Liver (tissue), 9 donors: Measurements from ENCODE around the gene P3H2. TPM values are rescaled to one million over a fixed set of nuclear protein-coding genes. Genes with fewer than 3 reads are reported as not detected.

Source experiments
- DNase-seq: peaks from one replicate; pipeline ENCODE4 v3.0.0-alpha.2; 2017; ENCODE audit warnings: low spot score
- H3K27ac ChIP-seq, 2 donors: one replicate each; pipeline ENCODE4 v1.7.0; 2013; ENCODE audit warnings: inconsistent platforms in 2 of 2, low read length in 2 of 2, control low read depth in 1 of 2, low read depth in 1 of 2, mild to moderate bottlenecking in 1 of 2
- H3K27me3 ChIP-seq, 4 donors: one replicate each; pipeline versions ENCODE4 v1.6.1 to v1.7.0; 2013; ENCODE audit warnings: low read length in 3 of 4, inconsistent platforms in 1 of 4, mild to moderate bottlenecking in 1 of 4, moderate library complexity in 1 of 4; ENCODE audit not compliant: control insufficient read depth in 4 of 4, insufficient read depth in 4 of 4
- H3K36me3 ChIP-seq, 4 donors: one replicate each; pipeline versions ENCODE4 v1.6.1 to v1.7.0; 2013; ENCODE audit warnings: low read length in 3 of 4, mild to moderate bottlenecking in 3 of 4, low read depth in 1 of 4, moderate library complexity in 1 of 4; ENCODE audit not compliant: control insufficient read depth in 4 of 4, insufficient read depth in 3 of 4
- H3K4me1 ChIP-seq, 4 donors: one replicate each; pipeline versions ENCODE4 v1.6.1 to v1.7.0; 2013; ENCODE audit warnings: low read length in 3 of 4, mild to moderate bottlenecking in 3 of 4, moderate library complexity in 1 of 4; ENCODE audit not compliant: control insufficient read depth in 4 of 4, insufficient read depth in 4 of 4
- H3K4me3 ChIP-seq, 3 donors: one replicate each; pipeline versions ENCODE4 v1.6.1 to v1.7.0; 2013; ENCODE audit warnings: low read length in 3 of 3, control low read depth in 1 of 3, low read depth in 1 of 3, mild to moderate bottlenecking in 1 of 3
- H3K9ac ChIP-seq, 2 donors: one replicate each; pipeline ENCODE4 v1.7.0; 2013; ENCODE audit warnings: low read length in 2 of 2, mild to moderate bottlenecking in 2 of 2, moderate library complexity in 2 of 2, control low read depth in 1 of 2, low read depth in 1 of 2
- H3K9me3 ChIP-seq, 4 donors: one replicate each; pipeline versions ENCODE4 v1.6.1 to v1.7.0; 2013; ENCODE audit warnings: low read length in 3 of 4; ENCODE audit not compliant: control insufficient read depth in 4 of 4
- ATF3 ChIP-seq: IDR thresholded peaks from 2 replicates; pipeline ENCODE4 v1.6.1; 2016; ENCODE audit warnings: antibody characterized with exemption
- EGR1 ChIP-seq, 2 donors: IDR thresholded peaks; 2 replicates each; pipeline ENCODE4 v1.6.1; 2016 to 2018; ENCODE audit warnings: antibody characterized with exemption in 2 of 2, low read depth in 2 of 2
- FOXA1 ChIP-seq: IDR thresholded peaks from 2 replicates; pipeline ENCODE4 v1.6.1; 2016; ENCODE audit warnings: antibody characterized with exemption
- FOXA2 ChIP-seq: IDR thresholded peaks from 2 replicates; pipeline ENCODE4 v1.6.1; 2016; ENCODE audit warnings: antibody characterized with exemption
- GABPA ChIP-seq, 2 donors: IDR thresholded peaks in 1 of 2; conservative IDR thresholded peaks in 1 of 2; 2 replicates each; pipeline ENCODE4 v1.6.1; 2016; ENCODE audit warnings: antibody characterized with exemption in 2 of 2, mild to moderate bottlenecking in 1 of 2, moderate library complexity in 1 of 2
- HNF4A ChIP-seq, 2 donors: conservative IDR thresholded peaks; 2 replicates each; pipeline ENCODE4 v1.6.1; 2016; ENCODE audit warnings: antibody characterized with exemption in 2 of 2, mild to moderate bottlenecking in 2 of 2
- HNF4G ChIP-seq: IDR thresholded peaks from 2 replicates; pipeline ENCODE4 v1.6.1; 2016; ENCODE audit warnings: antibody characterized with exemption
- JUND ChIP-seq, 2 donors: IDR thresholded peaks; 2 replicates each; pipeline ENCODE4 v1.6.1; 2016; ENCODE audit warnings: antibody characterized with exemption in 2 of 2
- RAD21 ChIP-seq, 2 donors: IDR thresholded peaks; 2 replicates each; pipeline ENCODE4 v1.6.1; 2016; ENCODE audit warnings: antibody characterized with exemption in 2 of 2, mild to moderate bottlenecking in 2 of 2
- SP1 ChIP-seq: IDR thresholded peaks from 2 replicates; pipeline ENCODE4 v1.6.1; 2018; ENCODE audit warnings: antibody characterized with exemption, mild to moderate bottlenecking
- TAF1 ChIP-seq: conservative IDR thresholded peaks from 2 replicates; pipeline ENCODE4 v1.6.1; 2016; ENCODE audit warnings: antibody characterized with exemption, mild to moderate bottlenecking
- YY1 ChIP-seq: IDR thresholded peaks from 2 replicates; pipeline ENCODE4 v1.6.1; 2016; ENCODE audit warnings: antibody characterized with exemption, mild to moderate bottlenecking
- WGBS: extraction: QIAGEN DNeasy Blood & Tissue Kit; methylation state at CpG from one replicate; pipeline ENCODE4 v1.1.7; 2013; 5-methylcytosine and 5-hydroxymethylcytosine counted together
- polyA plus RNA-seq, 2 donors: library from polyadenylated mRNA; stranded (reverse) in 1 of 2; unstranded in 1 of 2; fragments of 200-250 nt in 1 of 2; fragments of >200 nt in 1 of 2; fragmentation: Nextera tagmentation in 1 of 2; extraction: Ambion mirVana in 1 of 2; gene quantifications; one replicate each; pipeline versions ENCODE4 v1.2.1 to v1.2.3, GENCODE V29; 2013 to 2015
- total RNA-seq, 2 donors: library from RNA; depleted of rRNA; stranded (reverse); fragments of >200 nt; gene quantifications; one replicate each; pipeline ENCODE4 v1.2.3, GENCODE V29; 2014
- TF ChIP-seq, protein P1 (sequence below): fragments of 150-350 bp; IDR thresholded peaks from 2 replicates; pipeline ENCODE4 v1.5.1; 2017; ENCODE audit warnings: improper control_type of control experiment, low read depth, low read length; ENCODE audit not compliant: missing input control
- TF ChIP-seq, protein P2 (sequence below): IDR thresholded peaks from 2 replicates; pipeline ENCODE4 v1.6.1; 2016; ENCODE audit warnings: antibody characterized with exemption
- donor health status: healthy.
- donor health status: healthy.
- donor health status: healthy.
- donor health status: healthy.
- donor health status: healthy.

P3H2 gene
- total and polyA plus RNA-seq, 4 donors, result 1.9 to 6.9 (median 4.1) TPM

DNA sequence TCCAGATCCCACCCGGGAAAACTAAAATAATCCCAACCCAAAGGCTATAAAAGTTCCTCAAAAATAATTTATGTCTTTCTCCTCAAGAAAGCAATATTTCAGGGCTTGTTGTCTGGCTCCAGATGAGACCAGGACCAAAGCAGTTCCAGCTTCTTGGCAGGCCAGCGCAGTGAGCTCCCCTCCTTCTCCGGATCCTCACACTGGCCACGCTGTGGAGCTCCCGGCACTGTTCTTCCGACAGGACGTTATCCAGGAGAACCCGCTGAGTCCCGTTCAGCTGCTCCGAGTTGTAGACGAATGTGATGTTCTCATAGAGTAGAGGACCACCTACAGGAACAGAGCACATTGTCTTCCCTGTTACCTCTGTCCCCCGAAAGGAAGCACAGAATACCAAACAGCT is 146.3 kb downstream of the P3H2 start:
- no peaks in the 10 kb centered on the region for H3K27me3 ChIP-seq
- DNase-seq, result no peak
- H3K9me3 ChIP-seq, result no peaks in the 10 kb centered on the region
- no peaks in the 10 kb centered on the region for H3K36me3 ChIP-seq
- no peak overlapping the region for H3K27ac ChIP-seq
- no peak overlapping the region for H3K9ac ChIP-seq
- 94% methylated on average over 12 of the region's 12 CpGs for WGBS
- H3K4me1 ChIP-seq, result no peaks in the 10 kb centered on the region
- H3K4me3 ChIP-seq, result no peak overlapping the region
- TF ChIP-seq SP1 (no peak), ATF3 (no peak), TAF1 (no peak), HNF4G (no peak), GABPA (IDR thresholded peaks at IDR 0.05 in 1 of 2, conservative IDR thresholded peaks at IDR 0.05 in 1 of 2) (no peak), EGR1 (IDR thresholded peaks at IDR 0.05; ENCODE audit: low read depth in 2 of 2) (no peak), FOXA1 (no peak), JUND (IDR thresholded peaks at IDR 0.05) (no peak), RAD21 (IDR thresholded peaks at IDR 0.05) (no peak), HNF4A (conservative IDR thresholded peaks at IDR 0.05) (no peak), FOXA2 (no peak), YY1 (no peak)
- TF ChIP-seq, protein P1, sequence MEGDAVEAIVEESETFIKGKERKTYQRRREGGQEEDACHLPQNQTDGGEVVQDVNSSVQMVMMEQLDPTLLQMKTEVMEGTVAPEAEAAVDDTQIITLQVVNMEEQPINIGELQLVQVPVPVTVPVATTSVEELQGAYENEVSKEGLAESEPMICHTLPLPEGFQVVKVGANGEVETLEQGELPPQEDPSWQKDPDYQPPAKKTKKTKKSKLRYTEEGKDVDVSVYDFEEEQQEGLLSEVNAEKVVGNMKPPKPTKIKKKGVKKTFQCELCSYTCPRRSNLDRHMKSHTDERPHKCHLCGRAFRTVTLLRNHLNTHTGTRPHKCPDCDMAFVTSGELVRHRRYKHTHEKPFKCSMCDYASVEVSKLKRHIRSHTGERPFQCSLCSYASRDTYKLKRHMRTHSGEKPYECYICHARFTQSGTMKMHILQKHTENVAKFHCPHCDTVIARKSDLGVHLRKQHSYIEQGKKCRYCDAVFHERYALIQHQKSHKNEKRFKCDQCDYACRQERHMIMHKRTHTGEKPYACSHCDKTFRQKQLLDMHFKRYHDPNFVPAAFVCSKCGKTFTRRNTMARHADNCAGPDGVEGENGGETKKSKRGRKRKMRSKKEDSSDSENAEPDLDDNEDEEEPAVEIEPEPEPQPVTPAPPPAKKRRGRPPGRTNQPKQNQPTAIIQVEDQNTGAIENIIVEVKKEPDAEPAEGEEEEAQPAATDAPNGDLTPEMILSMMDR, result no peak
- TF ChIP-seq, protein P2, sequence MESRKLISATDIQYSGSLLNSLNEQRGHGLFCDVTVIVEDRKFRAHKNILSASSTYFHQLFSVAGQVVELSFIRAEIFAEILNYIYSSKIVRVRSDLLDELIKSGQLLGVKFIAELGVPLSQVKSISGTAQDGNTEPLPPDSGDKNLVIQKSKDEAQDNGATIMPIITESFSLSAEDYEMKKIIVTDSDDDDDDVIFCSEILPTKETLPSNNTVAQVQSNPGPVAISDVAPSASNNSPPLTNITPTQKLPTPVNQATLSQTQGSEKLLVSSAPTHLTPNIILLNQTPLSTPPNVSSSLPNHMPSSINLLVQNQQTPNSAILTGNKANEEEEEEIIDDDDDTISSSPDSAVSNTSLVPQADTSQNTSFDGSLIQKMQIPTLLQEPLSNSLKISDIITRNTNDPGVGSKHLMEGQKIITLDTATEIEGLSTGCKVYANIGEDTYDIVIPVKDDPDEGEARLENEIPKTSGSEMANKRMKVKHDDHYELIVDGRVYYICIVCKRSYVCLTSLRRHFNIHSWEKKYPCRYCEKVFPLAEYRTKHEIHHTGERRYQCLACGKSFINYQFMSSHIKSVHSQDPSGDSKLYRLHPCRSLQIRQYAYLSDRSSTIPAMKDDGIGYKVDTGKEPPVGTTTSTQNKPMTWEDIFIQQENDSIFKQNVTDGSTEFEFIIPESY, result no peak

DNA sequence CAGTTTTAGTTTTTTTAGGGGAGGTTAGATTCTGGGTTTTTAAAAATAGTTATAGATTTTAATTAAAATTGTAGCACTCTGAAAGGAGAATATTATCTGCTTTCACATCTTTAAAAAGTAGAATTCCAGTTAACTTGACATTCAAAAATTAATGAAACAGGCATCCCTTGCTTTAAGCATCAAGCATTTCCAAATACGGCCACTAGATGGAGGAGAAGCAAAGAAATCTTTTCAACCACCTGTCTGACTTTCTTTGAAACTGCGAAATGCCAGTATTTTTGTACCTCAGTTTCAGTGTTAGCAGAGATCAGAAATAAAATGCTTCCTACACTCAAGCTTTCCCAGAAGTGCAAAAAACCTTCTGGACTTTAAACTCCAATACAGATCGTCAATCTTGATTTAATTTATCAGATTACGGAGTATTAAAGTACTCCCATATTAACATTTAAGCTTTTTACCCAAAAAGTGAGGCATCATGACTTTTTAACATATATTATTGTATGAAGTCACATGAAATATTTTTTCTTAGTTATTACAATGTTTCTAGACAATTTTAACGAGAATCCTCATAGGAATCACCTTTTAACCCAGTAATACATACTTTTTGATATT is 153.3 kb downstream of the P3H2 start:
- DNase-seq, result no peak
- Histone ChIP-seq H3K9ac (no peak overlapping the region), H3K36me3 (peaks cover 0 to 2% (median 0%) of the 10 kb centered on the region in 4 donors), H3K27ac (no peak overlapping the region), H3K9me3 (no peaks in the 10 kb centered on the region), H3K27me3 (no peaks in the 10 kb centered on the region), H3K4me1 (no peaks in the 10 kb centered on the region), H3K4me3 (no peak overlapping the region)
- WGBS, result 26% methylated on average over 5 of the region's 5 CpGs
- TF ChIP-seq, protein P1, result peak; percentile 95
- TF ChIP-seq HNF4G (no peak), RAD21 (IDR thresholded peaks at IDR 0.05) (peak; percentile 94 to 95)
